WTC11 (cell line): ENCODE data around the gene ACP1. TPM values are rescaled to one million over a fixed set of nuclear protein-coding genes. Genes with fewer than 3 reads are reported as not detected.

ENCODE experiments used
- ATAC-seq: fragments of 200-7000 bp; cut with Tn5 transposase; 2 replicates; pipeline ENCODE4 v1.10.0; 2021; ENCODE audit warnings: mild to moderate bottlenecking, moderate library complexity
- CTCF ChIA-PET: fragments of 300-600 bp; sonication (Branson Sonifier 250); formaldehyde crosslinking; loops from one replicate; lab custom pipeline; 2021; ENCODE audit warnings: antibody characterized with exemption; lab: Charles Lee
- POLR2A ChIA-PET: fragments of 350-600 bp; sonication (Branson Sonifier 250); formaldehyde crosslinking; loops from one replicate; lab custom pipeline; 2021; ENCODE audit warnings: antibody characterized with exemption; lab: Charles Lee
- DNase-seq: peaks from one replicate; pipeline ENCODE4 v3.0.0; 2021; ENCODE audit warnings: low spot score
- H3K27ac Mint-ChIP-seq: 2 replicates; pipeline ENCODE4 v1.8.0; 2021; ENCODE audit warnings: mixed read lengths
- H3K27me3 Mint-ChIP-seq: 2 replicates; pipeline ENCODE4 v1.8.0; 2021; ENCODE audit warnings: low read depth, mild to moderate bottlenecking, moderate library complexity, mixed read lengths
- H3K36me3 Mint-ChIP-seq: 2 replicates; pipeline ENCODE4 v1.8.0; 2021; ENCODE audit warnings: mixed read lengths
- H3K4me1 Mint-ChIP-seq: 2 replicates; pipeline ENCODE4 v1.8.0; 2022; ENCODE audit warnings: mixed read lengths
- H3K4me3 Mint-ChIP-seq: 2 replicates; pipeline ENCODE4 v1.8.0; 2021; ENCODE audit warnings: mild to moderate bottlenecking, moderate library complexity, mixed read lengths
- H3K9me3 Mint-ChIP-seq: 2 replicates; pipeline ENCODE4 v1.8.0; 2021; ENCODE audit warnings: mixed read lengths
- AFF4 ChIP-seq: sonication (generic); formaldehyde crosslinking; IDR thresholded peaks from 2 replicates; pipeline ENCODE4 v1.8.1; 2023; ENCODE audit warnings: mild to moderate bottlenecking, missing genetic modification reagents, borderline replicate concordance
- CREB1 ChIP-seq: sonication (generic); formaldehyde crosslinking; IDR thresholded peaks from 2 replicates; pipeline ENCODE4 v1.8.0; 2023; ENCODE audit warnings: mild to moderate bottlenecking, missing genetic modification reagents
- EMX1 ChIP-seq: fragments of 250-450 bp; sonication (Bioruptor Pico); IDR thresholded peaks from 2 replicates; pipeline ENCODE4 v1.8.0; 2021; ENCODE audit warnings: mild to moderate bottlenecking
- ETV6 ChIP-seq: sonication (generic); formaldehyde crosslinking; IDR thresholded peaks from 2 replicates; pipeline ENCODE4 v1.8.1; 2022; ENCODE audit warnings: mild to moderate bottlenecking, missing genetic modification reagents
- FOXP4 ChIP-seq: sonication (generic); formaldehyde crosslinking; IDR thresholded peaks from 2 replicates; pipeline ENCODE4 v1.8.0; 2022; ENCODE audit warnings: mild to moderate bottlenecking, missing genetic modification reagents
- GRHL2 ChIP-seq: fragments of 250-450 bp; sonication (Bioruptor Pico); IDR thresholded peaks from 2 replicates; pipeline ENCODE4 v1.8.0; 2022; ENCODE audit warnings: mild to moderate bottlenecking, moderate library complexity; ENCODE audit not compliant: insufficient replicate concordance, severe bottlenecking
- JAZF1 ChIP-seq: fragments of 250-450 bp; sonication (Bioruptor Pico); IDR thresholded peaks from 2 replicates; pipeline ENCODE4 v1.9.0; 2021; ENCODE audit warnings: moderate library complexity, mild to moderate bottlenecking, inconsistent platforms
- KAT7 ChIP-seq: sonication (generic); formaldehyde crosslinking; IDR thresholded peaks from 2 replicates; pipeline ENCODE4 v1.8.1; 2023; ENCODE audit warnings: missing genetic modification reagents, mild to moderate bottlenecking, borderline replicate concordance
- MLX ChIP-seq: sonication (generic); formaldehyde crosslinking; IDR thresholded peaks from 2 replicates; pipeline ENCODE4 v1.8.1; 2023; ENCODE audit warnings: mild to moderate bottlenecking, missing genetic modification reagents, moderate library complexity
- NR2C2 ChIP-seq: sonication (generic); formaldehyde crosslinking; IDR thresholded peaks from 2 replicates; pipeline ENCODE4 v1.8.0; 2022; ENCODE audit warnings: mild to moderate bottlenecking, missing genetic modification reagents
- NR3C1 ChIP-seq: sonication (generic); formaldehyde crosslinking; conservative IDR thresholded peaks from 2 replicates; pipeline ENCODE4 v1.8.1; 2023; ENCODE audit warnings: low read depth, mild to moderate bottlenecking, missing genetic modification reagents
- RELA ChIP-seq: sonication (generic); formaldehyde crosslinking; IDR thresholded peaks from 2 replicates; pipeline ENCODE4 v1.8.1; 2022; ENCODE audit warnings: missing genetic modification reagents, mild to moderate bottlenecking, borderline replicate concordance
- SMAD4 ChIP-seq: sonication (generic); formaldehyde crosslinking; IDR thresholded peaks from 2 replicates; pipeline ENCODE4 v1.8.0; 2022; ENCODE audit warnings: mild to moderate bottlenecking, missing genetic modification reagents
- SOX15 ChIP-seq: fragments of 250-450 bp; sonication (Bioruptor Pico); IDR thresholded peaks from 2 replicates; pipeline ENCODE4 v1.9.0; 2021; ENCODE audit warnings: mild to moderate bottlenecking
- TP53 ChIP-seq: sonication (generic); formaldehyde crosslinking; IDR thresholded peaks from 2 replicates; pipeline ENCODE4 v1.8.1; 2023; ENCODE audit warnings: mild to moderate bottlenecking, missing genetic modification reagents
- ZMAT4 ChIP-seq: fragments of 250-450 bp; sonication (Bioruptor Pico); IDR thresholded peaks from 2 replicates; pipeline ENCODE4 v1.9.0; 2021; ENCODE audit warnings: mild to moderate bottlenecking
- ZNF416 ChIP-seq: fragments of 250-450 bp; sonication (Bioruptor Pico); IDR thresholded peaks from 2 replicates; pipeline ENCODE4 v1.9.0; 2021; ENCODE audit warnings: mild to moderate bottlenecking, inconsistent platforms
- ZNF512 ChIP-seq: sonication (generic); formaldehyde crosslinking; IDR thresholded peaks from 2 replicates; pipeline ENCODE4 v1.8.1; 2022; ENCODE audit warnings: missing genetic modification reagents, borderline replicate concordance
- ZNF671 ChIP-seq: fragments of 250-450 bp; sonication (Bioruptor Pico); IDR thresholded peaks from 2 replicates; pipeline ENCODE4 v1.8.0; 2021; ENCODE audit warnings: mild to moderate bottlenecking
- total RNA-seq: library from RNA; stranded (reverse); gene quantifications from 3 replicates; pipeline ENCODE4 v1.2.3, GENCODE V29; 2021
- TF ChIP-seq, protein P1 (sequence below): sonication (generic); formaldehyde crosslinking; IDR thresholded peaks from 2 replicates; pipeline ENCODE4 v1.8.1; 2022; ENCODE audit warnings: mild to moderate bottlenecking, moderate library complexity, missing genetic modification reagents
- TF ChIP-seq, protein P2 (sequence below): sonication (generic); formaldehyde crosslinking; IDR thresholded peaks from 2 replicates; pipeline ENCODE4 v1.8.0; 2023; ENCODE audit warnings: missing genetic modification reagents

The ACP1 gene
- total RNA-seq, 1 experiment from 2014 or later = 150 TPM

GRCh38 chr2:228518-229278, 36.0 kb upstream of the ACP1 start (continued):
- no peak for TF ChIP-seq SOX15 (CRISPR knock-in tag)
- TF ChIP-seq ZNF512 = no peak
- TF ChIP-seq GRHL2 (CRISPR knock-in tag) = no peak
- no peak for TF ChIP-seq CREB1

DNA sequence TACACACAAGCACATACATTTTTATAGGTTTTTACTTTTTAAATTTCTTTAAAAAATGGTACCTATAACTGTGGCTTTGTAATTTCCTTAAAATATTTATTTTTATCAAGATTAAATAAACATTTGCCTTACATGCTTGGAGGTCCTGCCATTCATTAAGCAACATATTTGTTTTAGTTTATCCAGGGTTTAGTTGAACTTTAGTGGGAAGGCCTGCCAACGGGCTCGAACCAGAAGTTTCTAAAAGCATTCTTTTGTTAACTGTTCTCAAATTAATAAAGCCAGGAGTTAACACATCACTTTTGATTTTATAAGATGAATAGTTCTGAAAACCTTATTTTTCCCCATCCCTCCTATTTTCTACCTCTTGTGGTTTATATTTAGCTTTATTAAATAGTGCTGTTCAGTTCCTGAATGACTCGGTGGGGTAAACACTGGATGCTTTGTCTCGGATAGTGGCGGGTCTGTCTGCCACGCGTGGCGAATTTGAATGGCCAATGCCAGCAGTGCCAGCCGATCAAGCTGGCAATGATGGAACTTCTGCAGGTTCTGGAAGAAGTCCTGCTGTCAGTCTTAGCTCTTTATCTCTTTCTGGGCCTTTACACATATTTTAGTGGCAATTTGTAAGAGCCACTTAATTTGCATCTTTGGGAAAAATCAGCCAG, 33.1 kb upstream of the ACP1 start:
- H3K9me3 Mint-ChIP-seq = no peaks in the 10 kb centered on the region
- peaks cover 9% of the 10 kb centered on the region for H3K36me3 Mint-ChIP-seq
- H3K27ac Mint-ChIP-seq = no peak overlapping the region
- ATAC-seq (no peak), DNase-seq (no peak)
- ChIA-PET POLR2A (no interaction called here), CTCF (no interaction called here)
- no peaks in the 10 kb centered on the region for H3K27me3 Mint-ChIP-seq
- H3K4me1 Mint-ChIP-seq = peaks cover 27% of the 10 kb centered on the region
- no peak overlapping the region for H3K4me3 Mint-ChIP-seq
- no peak for TF ChIP-seq EMX1 (CRISPR knock-in tag)
- no peak for TF ChIP-seq ZNF671 (CRISPR knock-in tag)
- TF ChIP-seq NR3C1 (CRISPR knock-in tag) = no peak
- TF ChIP-seq RELA = no peak
- TF ChIP-seq ZMAT4 (CRISPR knock-in tag) = no peak
- no peak for TF ChIP-seq MLX

DNA sequence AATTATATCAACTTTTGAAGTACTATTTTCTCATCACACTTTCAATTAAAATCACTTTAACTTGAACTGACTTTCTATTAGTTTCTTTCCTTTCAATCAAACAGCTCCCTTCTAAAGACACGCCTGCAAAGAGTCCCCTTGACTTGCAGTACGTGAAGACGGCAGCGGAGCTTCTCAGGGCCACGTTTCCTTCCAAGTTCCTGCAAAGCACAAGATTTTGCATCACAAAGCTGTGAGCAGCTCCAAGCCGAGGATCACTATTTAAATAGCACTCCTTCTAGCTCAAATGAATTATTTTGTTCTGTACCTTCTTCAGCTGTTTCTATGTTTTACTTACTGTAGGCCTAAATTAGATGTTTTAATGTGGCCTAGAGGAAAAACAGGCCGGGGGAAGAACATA, 31.7 kb upstream of the ACP1 start:
- CTCF ChIA-PET = interaction anchor here (0.7 to 3.3 kb wide), 8 partner anchors 13 to 152 kb away, joined by 3 to 31 read pairs (median 3); partner anchors contain the start of gene ALKAL2
- Mint-ChIP-seq H3K27me3 (no peaks in the 10 kb centered on the region), H3K36me3 (peaks cover 5% of the 10 kb centered on the region), H3K27ac (peak overlapping the region; percentile 93; the same call in 1 of the 2 replicates), H3K9me3 (no peaks in the 10 kb centered on the region), H3K4me3 (0 out of 2 replicates have a peak overlapping the region, but pooled peaks have one; percentile 7), H3K4me1 (peaks cover 27% of the 10 kb centered on the region)
- DNase-seq (peak; percentile 56), ATAC-seq (peak; percentile 96)
- POLR2A ChIA-PET = no interaction called here
- TF ChIP-seq ETV6 (CRISPR knock-in tag) = no peak
- TF ChIP-seq, protein P1, sequence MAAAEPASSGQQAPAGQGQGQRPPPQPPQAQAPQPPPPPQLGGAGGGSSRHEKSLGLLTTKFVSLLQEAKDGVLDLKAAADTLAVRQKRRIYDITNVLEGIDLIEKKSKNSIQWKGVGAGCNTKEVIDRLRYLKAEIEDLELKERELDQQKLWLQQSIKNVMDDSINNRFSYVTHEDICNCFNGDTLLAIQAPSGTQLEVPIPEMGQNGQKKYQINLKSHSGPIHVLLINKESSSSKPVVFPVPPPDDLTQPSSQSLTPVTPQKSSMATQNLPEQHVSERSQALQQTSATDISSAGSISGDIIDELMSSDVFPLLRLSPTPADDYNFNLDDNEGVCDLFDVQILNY (CRISPR knock-in tag) = no peak
- no peak for TF ChIP-seq NR2C2 (CRISPR knock-in tag)
- no peak for TF ChIP-seq KAT7 (CRISPR knock-in tag)
- no peak for TF ChIP-seq FOXP4 (CRISPR knock-in tag)
- no peak for TF ChIP-seq SMAD4 (CRISPR knock-in tag)
- TF ChIP-seq, protein P2, sequence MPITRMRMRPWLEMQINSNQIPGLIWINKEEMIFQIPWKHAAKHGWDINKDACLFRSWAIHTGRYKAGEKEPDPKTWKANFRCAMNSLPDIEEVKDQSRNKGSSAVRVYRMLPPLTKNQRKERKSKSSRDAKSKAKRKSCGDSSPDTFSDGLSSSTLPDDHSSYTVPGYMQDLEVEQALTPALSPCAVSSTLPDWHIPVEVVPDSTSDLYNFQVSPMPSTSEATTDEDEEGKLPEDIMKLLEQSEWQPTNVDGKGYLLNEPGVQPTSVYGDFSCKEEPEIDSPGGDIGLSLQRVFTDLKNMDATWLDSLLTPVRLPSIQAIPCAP (CRISPR knock-in tag) = no peak
- no peak for TF ChIP-seq JAZF1 (CRISPR knock-in tag)
- no peak for TF ChIP-seq TP53 (CRISPR knock-in tag)
- TF ChIP-seq ZNF416 (CRISPR knock-in tag) = no peak
- TF ChIP-seq AFF4 (CRISPR knock-in tag) = no peak
